Measurements from ENCODE around the gene PRRT1B. TPM values are rescaled to one million over a fixed set of nuclear protein-coding genes. Genes with fewer than 3 reads are reported as not detected.
"Not testable (repeated sequence)": the region's sequence is repeated elsewhere in the genome, so short reads cannot be mapped to it uniquely, and the experiment has no call there.

PRRT1B gene
- total RNA-seq, 1 donor from 2014 or later: not detected

GRCh38 chr9:131549186-131549585 is 3.9 kb downstream of the PRRT1B start:
- intact Hi-C loops (cut with micrococcal nuclease): not testable (repeated sequence)

GRCh38 chr9:131550465-131550864 is 5.1 kb downstream of the PRRT1B start:
- intact Hi-C loops (cut with micrococcal nuclease): not testable (repeated sequence)

DNA sequence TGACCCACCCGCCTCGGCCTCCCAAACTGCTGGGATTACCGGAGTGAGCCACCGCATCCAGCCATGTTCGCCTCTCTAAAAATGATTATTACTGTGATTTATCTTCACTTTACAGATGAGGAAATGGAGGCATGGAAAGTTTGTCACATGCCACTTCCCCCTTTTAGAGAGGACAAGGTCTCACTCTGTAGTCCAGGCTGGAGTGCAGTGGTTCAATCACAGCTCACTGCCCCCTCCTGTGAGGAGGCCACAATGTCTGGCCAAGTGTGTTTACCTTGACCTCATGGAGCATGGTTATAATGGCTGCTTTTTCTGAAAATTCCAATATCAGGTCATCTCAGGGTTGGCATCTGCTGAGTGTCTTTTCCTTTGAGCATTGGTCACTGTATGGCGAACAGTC is 6.7 kb downstream of the PRRT1B start:
- intact Hi-C loops (cut with micrococcal nuclease): no loop called here

DNA sequence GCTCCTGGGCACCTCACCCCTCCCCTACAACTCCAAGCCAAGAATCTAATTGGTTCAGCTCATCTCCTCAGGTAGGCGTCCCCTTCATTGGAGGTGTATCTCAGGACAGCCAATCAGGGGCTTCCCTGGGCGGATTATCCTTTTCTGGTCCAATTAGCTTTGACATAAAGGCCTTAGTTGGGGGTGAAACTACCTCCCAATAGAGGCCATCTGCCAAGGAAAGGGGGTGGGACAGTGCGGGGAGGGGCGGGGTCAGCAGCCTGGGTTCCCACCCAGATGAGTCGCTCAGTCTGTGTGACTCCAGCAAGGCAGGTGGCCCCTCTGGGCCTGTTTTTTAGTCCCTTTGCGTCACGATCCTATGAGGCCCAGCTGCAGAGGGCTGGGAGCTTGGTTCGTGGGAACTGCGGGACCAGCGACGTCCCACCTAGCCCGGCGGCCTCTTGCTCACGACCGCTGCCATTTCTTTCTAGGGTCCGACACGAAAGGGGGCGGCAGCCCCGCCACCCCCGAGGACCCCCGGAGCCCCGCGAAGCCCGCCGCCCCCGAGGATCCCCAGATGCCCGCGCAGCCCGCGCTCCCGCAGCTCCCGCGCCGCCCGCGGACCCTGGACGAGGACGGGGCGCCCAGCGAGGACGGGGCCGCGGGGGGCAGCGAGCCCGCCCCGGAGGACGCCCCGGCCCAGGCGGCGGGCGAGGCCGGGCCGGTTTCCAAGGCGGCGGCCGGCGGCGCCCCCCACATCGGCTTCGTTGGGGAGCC is 8.9 kb downstream of the PRRT1B start:
- intact Hi-C loops (cut with micrococcal nuclease): no loop called here

- intact Hi-C loops (cut with micrococcal nuclease): no loop called here
Observed at GRCh38 chr9:131554843-131555351, 9.6 kb downstream of the PRRT1B start.

DNA sequence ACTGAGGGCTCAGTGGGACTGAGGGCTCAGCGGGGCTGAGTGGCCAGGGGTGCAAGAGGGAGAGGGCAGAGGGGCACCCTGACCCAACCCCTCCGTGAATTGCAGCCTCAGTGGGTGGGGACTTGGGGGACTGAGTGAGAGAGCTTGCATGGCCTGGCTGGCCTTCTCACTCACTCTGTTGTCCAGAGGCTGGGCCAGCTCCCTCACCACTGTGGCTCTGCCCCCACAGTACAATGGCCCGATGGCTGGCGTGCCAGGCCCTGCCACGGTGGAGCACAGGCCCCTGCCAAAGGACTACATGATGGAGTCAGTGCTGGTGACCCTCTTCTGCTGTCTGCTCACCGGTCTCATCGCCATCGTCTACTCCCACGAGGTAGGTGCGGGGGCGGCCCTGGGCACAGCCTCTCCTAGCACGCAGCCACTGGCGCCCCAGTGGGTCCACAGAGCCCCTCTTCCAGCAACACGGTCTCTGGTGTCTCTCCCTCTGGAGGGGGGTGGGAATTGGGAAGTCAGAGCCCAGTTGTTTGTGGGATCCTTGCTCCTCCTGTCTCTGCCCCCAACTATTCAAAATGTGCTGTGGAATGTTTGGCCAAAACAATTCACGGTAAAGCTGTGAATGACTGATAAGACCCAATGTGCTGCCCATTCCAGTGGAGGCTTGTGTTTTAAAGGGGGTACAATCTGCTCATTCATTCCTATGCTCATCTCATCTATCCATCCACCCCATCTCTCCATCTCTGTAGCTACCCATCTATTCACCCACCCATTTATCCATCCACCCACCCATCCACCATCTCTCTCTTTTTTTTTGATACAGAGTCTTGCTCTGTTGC is 10.7 kb downstream of the PRRT1B start:
- intact Hi-C loops (cut with micrococcal nuclease): no loop called here

- intact Hi-C loops (cut with micrococcal nuclease): no loop called here
Observed at GRCh38 chr9:131557855-131558548, 12.7 kb downstream of the PRRT1B start.

DNA sequence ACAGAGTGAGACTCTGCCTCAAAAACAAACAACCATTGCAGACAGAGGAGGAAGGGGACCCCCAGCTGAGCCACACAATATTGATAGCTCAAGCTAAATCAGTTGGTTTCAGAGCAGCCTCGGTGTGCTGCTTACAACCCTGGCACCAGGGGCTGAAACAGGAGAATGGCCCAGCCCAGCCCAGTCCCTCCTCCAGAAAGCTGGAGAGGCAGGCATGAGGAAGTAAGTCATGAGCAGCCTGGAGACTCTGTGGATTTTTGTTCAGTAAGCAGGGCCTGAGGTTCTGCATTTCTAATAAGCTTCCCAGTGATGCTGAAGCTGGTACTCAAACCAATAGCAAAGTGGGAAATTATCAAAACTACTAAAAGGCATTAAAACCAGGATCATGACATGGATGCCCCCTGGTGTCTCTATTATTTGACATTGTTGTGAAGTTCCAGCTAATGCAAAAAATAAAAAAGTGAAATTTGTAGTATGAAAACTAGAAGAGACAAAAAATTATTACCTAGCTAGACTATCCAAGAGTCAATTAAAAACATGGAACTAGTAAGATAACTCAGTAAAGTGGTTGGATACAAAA is 14.2 kb downstream of the PRRT1B start:
- intact Hi-C loops (cut with micrococcal nuclease): no loop called here

DNA sequence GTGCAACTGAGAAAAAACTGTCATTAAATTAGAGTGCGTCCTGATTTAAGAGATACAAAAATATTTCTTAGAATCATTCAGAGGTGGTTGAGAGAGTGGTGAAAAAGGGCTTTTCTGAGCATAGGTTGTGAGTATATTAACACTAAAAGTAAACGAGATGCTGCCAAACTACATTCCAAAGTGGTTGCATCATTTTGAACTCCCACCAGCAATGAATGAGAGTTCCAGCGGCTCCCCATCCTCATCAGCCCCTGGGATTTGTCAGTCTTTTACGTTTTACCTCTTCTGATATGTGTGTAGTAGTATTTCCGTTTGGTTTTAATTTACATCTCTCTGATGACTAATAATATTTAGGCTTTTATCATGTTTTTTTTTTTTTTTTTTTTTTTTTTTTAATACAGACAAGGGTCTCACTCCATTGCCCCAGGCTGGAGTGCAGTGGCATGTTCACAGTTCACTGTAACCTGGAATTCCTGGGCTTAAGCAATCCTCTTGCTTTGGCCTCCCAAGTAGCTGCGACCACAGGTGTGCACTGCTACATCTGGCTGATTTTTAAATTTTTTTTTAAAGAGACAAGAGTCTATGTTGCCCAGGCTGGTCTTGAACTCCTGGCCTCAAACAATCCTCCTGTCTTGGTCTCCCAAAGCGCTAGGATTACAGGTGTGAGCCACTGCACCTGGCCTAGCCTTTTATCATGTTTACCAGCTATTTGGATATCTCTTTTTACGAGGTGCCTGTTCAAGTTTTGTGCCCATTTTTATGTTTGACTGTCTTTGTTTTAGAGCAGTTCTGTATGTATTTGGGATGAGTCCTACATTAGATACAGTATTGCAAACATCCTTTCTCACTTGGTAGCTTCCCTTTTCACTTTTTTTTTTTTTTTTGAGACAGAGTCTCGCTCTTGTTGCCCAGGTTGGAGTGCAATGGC is 17.0 kb downstream of the PRRT1B start:
- intact Hi-C loops (cut with micrococcal nuclease): no loop called here

GRCh38 chr9:131565369-131565768 is 20.0 kb downstream of the PRRT1B start:
- intact Hi-C loops (cut with micrococcal nuclease): no loop called here

DNA sequence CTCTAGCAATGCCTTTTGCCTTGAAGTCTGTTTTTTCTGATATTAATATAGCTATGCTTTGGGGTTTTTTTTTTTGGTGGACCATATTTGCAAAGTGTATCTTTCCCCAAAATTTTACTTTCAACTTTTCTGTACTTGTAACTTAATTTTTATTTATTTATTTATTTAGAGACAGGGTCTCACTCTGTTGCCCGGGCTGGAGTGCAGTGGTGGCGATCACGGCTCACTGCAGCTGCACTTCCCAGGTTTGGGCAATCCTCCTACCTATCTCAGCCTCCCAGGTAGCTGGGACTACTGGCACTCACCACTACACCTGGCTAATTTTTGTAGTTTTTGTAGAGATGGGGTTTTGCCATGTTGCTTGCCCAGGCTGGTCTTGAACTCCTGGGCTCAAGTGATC is 20.8 kb downstream of the PRRT1B start:
- intact Hi-C loops (cut with micrococcal nuclease): no loop called here

DNA sequence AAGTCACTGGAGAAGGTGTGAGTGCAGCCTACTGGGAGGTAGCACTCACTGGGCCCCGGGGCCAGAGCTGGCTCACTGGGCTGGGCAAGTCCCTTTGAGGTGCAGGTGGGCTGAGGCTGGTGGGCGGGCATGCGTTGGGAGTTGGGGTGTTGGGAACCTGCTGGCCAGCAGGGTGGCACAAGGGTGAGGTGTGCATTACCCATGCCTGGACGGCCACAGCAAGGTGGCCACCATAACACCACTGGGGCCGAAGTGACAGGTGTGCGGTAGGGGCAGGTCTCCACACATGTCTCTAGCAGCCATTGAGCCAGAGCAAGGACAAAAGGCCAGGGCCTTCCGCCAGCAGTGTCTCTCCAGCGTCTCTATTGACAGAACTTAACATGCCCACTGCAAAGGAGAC is 22.6 kb downstream of the PRRT1B start:
- intact Hi-C loops (cut with micrococcal nuclease): no loop called here

DNA sequence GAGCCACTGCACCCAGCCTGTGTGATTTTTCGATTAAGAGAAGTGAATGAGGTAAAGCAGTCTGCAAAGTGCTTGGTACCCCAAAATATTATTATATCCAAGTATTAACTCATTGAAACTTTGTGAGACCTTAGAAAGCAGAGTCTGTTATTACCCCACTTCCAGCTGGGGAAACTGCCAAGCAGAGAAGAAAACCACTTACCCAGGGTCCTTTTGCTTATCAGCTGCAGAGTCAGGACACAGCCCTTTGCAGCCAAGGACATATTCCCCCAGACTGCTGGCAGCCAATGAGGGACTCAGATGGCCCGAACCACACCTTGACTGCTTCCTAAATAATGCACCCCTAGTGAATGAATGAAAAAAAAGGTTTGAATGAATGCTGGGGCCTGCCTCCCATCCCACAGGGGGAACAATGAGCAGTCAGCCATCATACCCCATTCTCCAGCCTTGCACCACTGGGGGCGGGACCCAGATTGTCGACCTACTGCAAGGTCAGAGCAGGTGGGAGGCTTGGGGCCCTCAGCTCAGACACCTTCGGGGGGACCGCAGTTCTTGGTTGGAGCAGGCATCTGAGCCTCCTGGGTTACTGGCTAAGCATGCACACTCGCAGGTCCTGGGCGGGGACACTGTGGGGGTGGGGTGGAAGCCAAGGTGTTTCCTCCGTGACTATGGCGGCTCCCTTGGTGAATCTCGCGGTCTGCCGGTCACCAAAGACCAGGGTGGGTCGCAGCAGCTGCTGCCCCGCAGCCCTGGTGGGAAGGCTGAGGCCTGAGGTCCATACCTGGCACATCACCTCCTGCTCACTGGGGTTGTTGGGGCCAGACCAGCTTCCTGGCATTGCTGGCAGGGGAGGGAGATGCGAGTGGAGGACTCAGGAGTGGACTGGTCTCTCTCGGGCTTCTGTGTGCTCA is 29.7 kb downstream of the PRRT1B start:
- intact Hi-C loops (cut with micrococcal nuclease): loop anchor here (5.0 to 10.0 kb wide), 2 partner anchors 73 to 220 kb away; partner anchors contain the start of gene POMT1

DNA sequence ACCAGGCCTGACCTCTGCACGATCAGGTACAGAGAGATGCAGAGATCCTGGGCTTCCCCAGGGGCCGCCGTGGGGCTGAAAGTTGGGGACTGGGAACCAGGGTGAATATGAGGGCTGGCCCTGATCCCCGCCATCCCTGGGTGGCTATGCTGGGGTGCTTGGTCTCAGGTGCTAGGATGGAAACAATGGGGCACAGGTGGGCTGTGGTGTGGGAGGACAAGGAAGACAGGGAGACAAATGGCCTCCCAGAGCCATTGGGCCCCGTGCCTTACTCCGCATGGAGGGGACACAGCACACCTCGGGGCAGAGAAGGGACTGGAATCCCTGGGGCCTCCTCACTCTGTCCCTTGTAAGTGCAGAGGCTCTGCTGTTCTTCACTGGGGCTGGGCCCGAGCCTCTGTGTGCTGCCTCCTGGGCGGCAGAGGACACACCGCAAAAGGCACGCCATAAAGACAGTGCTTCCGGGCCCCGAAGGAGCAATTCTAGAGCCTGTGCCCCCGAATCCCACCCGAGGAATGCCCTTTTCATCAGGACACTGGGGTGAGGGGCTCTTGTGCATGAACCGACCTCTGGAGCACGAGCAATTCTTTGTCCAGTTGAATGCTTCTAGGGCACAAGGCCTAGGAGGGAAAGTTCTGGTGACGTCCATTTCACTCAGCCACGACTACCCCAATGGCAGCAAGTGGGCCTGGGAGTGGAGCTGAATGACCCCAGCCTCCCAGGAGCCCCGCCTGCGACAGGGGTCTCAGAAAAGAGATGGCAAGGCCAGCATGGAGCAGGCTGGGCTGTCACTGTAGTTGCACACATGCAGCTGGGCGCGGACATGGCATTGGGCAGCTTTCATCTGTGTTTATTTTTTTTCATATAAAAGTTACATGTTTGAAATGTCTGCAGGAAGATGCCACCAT is 30.9 kb downstream of the PRRT1B start:
- intact Hi-C loops (cut with micrococcal nuclease): loop anchor here (5.0 to 10.0 kb wide), 2 partner anchors 74 to 221 kb away; partner anchors contain the start of gene POMT1

GRCh38 chr9:131577005-131578000 is 32.0 kb downstream of the PRRT1B start:
- intact Hi-C loops (cut with micrococcal nuclease): loop anchor here (5.0 to 10.0 kb wide), 2 partner anchors 75 to 223 kb away; partner anchors contain the start of gene POMT1

GRCh38 chr9:131578021-131578420 is 32.7 kb downstream of the PRRT1B start:
- intact Hi-C loops (cut with micrococcal nuclease): loop anchor here (5.0 to 10.0 kb wide), 2 partner anchors 76 to 223 kb away; partner anchors contain the start of gene POMT1

Measured in T-helper 1 cell treated with Interleukin-12 subunit alpha and Interleukin-12 subunit beta and Interleukin-4 antibody, amounts not matched to agents 30 ng/mL and 1 ng/mL, for 36 hours (primary cell).